IMR-90 (cell line): ENCODE measurements around the gene METTL23. TPM values are rescaled to one million over a fixed set of nuclear protein-coding genes. Genes with fewer than 3 reads are reported as not detected.
A peak's percentile ranks its signal among the peaks of the same experiment; 100 is the strongest.

Source experiments
- CTCF ChIP-seq: conservative IDR thresholded peaks from 2 replicates; pipeline ENCODE4 v1.5.1; 2012; ENCODE audit warnings: mild to moderate bottlenecking, low read depth, low read length, improper control_type of control experiment
- MXI1 ChIP-seq: IDR thresholded peaks from 2 replicates; pipeline ENCODE4 v1.6.1; 2012; ENCODE audit warnings: low read depth, mild to moderate bottlenecking, low read length, moderate library complexity, borderline replicate concordance
- RAD21 ChIP-seq: IDR thresholded peaks from 2 replicates; pipeline ENCODE4 v1.6.1; 2012; ENCODE audit warnings: low read length, improper control_type of control experiment
- RCOR1 ChIP-seq: IDR thresholded peaks from 2 replicates; pipeline ENCODE4 v1.6.1; 2012; ENCODE audit warnings: mild to moderate bottlenecking, low read length, improper control_type of control experiment; ENCODE audit not compliant: insufficient replicate concordance
- RFX5 ChIP-seq: IDR thresholded peaks from 2 replicates; pipeline ENCODE4 v1.8.0; 2012; ENCODE audit warnings: low read depth, mild to moderate bottlenecking, low read length, moderate library complexity
- SMC3 ChIP-seq: fragments of 150-350 bp; IDR thresholded peaks from 2 replicates; pipeline ENCODE4 v1.6.1; 2016; ENCODE audit warnings: low read depth, mild to moderate bottlenecking, antibody characterized with exemption, low read length, moderate library complexity
- polyA plus RNA-seq, 3 experiments: library from polyadenylated mRNA; depleted of rRNA; stranded (reverse); fragments of >200 nt; gene quantifications; 2 replicates each; pipeline ENCODE4 v1.2.3, GENCODE V29; 2012; ENCODE audit warnings: low replicate concordance in 1 of 3
- total RNA-seq: library from RNA; depleted of rRNA; stranded (reverse); fragments of >200 nt; gene quantifications from 2 replicates; pipeline ENCODE4 v1.2.3, GENCODE V29; 2012

Gene METTL23
- total and polyA plus RNA-seq, 2 of the 4 experiments (the other 2 are of a cell fraction) = 18.8 to 32.1 TPM

GRCh38 chr17:76726776-76727718 lies at the start of gene METTL23 (continued):
- peak; percentile 65 for TF ChIP-seq CTCF
- no peak for TF ChIP-seq RFX5
- peak; percentile 41; the same call in 1 of the 2 replicates for TF ChIP-seq SMC3
- TF ChIP-seq MXI1 = peak; percentile 87
- no peak for TF ChIP-seq RCOR1
- peak; percentile 45 for TF ChIP-seq RAD21
